GM18870 (cell line): ENCODE measurements around the gene SREBF1.

Experiments
- ATAC-seq: cut with Tn5 transposase; IDR thresholded peaks from one replicate; pipeline ENCODE4 v1.9.1; 2021; ENCODE audit warnings: moderate library complexity; ENCODE audit not compliant: unreplicated experiment

Gene SREBF1

GRCh38 chr17:17859909-17860765, 23.4 kb upstream of the SREBF1 start:
- no peak for ATAC-seq

GRCh38 chr17:17857496-17857895, 20.7 kb upstream of the SREBF1 start:
- no peak for ATAC-seq

- ATAC-seq, result no peak
These were observed 19.6 kb upstream of the SREBF1 start for GRCh38 chr17:17856386-17856785.

- ATAC-seq, result no peak
These were observed 19.2 kb upstream of the SREBF1 start for GRCh38 chr17:17855976-17856375.

GRCh38 chr17:17853811-17854447, 17.1 kb upstream of the SREBF1 start:
- no peak for ATAC-seq

GRCh38 chr17:17852930-17853329, 16.1 kb upstream of the SREBF1 start:
- ATAC-seq, result no peak

- no peak for ATAC-seq
These were observed 14.6 kb upstream of the SREBF1 start for GRCh38 chr17:17851103-17852002.

- no peak for ATAC-seq
These were observed 13.1 kb upstream of the SREBF1 start for GRCh38 chr17:17849845-17850373.

GRCh38 chr17:17849147-17849820, 12.5 kb upstream of the SREBF1 start:
- no peak for ATAC-seq

- ATAC-seq, result no peak
These were observed 11.7 kb upstream of the SREBF1 start for GRCh38 chr17:17848311-17849082.

- ATAC-seq, result no peak
These were observed 10.9 kb upstream of the SREBF1 start for GRCh38 chr17:17847726-17848125.

GRCh38 chr17:17847118-17847689, 10.4 kb upstream of the SREBF1 start:
- ATAC-seq, result no peak

- ATAC-seq, result no peak
These were observed 9.9 kb upstream of the SREBF1 start for GRCh38 chr17:17846645-17847044.

- no peak for ATAC-seq
These were observed 9.2 kb upstream of the SREBF1 start for GRCh38 chr17:17846003-17846402.

GRCh38 chr17:17845046-17845775, 8.4 kb upstream of the SREBF1 start:
- ATAC-seq, result no peak

GRCh38 chr17:17844500-17844899, 7.7 kb upstream of the SREBF1 start:
- ATAC-seq, result no peak

- ATAC-seq, result no peak
These were observed 7.3 kb upstream of the SREBF1 start for GRCh38 chr17:17844079-17844478.

GRCh38 chr17:17843096-17843495, 6.3 kb upstream of the SREBF1 start:
- no peak for ATAC-seq
